ENCODE data around the gene MBNL2.

MBNL2 gene, protein sequence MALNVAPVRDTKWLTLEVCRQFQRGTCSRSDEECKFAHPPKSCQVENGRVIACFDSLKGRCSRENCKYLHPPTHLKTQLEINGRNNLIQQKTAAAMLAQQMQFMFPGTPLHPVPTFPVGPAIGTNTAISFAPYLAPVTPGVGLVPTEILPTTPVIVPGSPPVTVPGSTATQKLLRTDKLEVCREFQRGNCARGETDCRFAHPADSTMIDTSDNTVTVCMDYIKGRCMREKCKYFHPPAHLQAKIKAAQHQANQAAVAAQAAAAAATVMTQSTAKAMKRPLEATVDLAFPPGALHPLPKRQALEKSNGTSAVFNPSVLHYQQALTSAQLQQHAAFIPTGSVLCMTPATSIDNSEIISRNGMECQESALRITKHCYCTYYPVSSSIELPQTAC

DNA sequence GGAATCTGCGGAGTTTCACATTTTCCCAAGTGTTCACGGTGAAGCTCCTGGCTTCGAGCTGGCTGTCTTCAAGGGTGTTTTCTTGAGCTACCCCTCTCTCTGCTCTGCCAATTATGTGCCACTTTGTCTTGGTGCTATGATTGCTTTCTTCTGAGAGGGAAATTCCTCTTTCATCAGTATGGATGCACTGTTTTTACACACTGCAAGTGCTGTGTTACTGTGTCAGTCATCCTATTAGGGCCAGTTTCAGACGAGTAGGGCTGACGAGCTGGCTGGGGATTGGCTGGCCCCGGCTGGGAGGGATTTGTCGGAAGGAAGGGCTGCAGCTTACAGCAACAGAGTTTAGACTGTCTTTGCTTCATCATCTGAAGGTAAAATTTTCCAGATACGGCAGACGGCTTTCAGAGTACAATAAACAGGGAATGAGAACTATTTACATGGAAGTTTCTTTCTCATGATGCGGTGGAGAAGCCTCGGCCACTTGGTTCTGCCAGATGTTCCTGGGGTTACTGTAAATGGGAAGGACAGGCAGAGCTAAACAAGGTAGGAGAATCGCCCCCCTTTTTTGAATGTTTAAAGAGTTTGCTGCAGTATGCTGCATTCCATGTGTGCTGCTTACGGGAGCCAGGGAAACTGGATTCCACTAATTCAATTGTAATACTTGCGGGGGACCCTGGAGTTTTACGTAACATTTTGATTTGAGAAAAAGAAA lies at the start of gene MBNL2:
Gene MBNL2, plus strand, starts transcription at position 345 of the 712 bp plus-strand sequence. CDS start 53,903 bp downstream, outside the sequence.
- peak; percentile 53 to 75 (median 70) for DNase-seq (ENCODE audit: low read depth in 4 of 4, low spot score in 1 of 4)

DNA sequence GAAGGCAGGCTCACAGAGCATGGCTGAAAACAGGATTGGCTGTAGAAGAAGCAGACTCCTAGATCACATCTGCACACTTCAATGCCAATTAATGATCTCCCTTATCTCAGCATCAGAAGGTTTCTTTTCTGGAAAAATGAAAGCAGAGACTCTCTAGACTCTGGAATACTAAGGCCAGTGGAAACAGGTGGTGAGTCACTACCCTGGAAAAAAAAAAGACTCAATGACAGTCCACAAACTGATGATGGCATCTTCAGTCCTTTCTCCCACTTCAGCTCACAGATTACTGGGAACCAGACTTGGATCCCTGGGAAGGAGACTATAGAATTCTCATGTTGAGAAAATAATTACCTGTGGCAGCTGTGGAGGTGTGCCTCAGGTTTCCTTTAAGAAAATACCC lies 47.5 kb upstream of the MBNL2 start:
- no peak for DNase-seq (ENCODE audit: low read depth in 4 of 4, low spot score in 1 of 4)

DNA sequence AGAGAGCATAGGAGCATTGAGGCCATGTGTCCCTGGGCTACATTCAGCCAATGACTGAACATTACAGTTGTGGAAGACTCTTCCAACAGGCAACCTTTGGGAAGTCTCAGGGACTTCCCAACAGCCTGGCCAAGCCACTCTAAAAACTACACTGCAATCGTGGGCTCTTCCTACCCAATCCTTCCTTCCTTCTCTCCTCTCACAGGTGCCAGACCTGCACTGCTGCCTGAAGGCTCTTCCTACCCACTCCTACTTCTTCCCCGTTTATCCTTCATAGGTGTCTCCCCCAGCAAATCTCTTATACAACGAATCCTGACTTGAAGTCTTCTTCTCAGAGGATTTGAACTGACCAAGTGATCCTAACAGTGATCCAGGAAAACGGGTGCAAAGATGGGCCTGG lies 47.1 kb upstream of the MBNL2 start:
- no peak for DNase-seq (ENCODE audit: low read depth in 4 of 4, low spot score in 1 of 4)

DNA sequence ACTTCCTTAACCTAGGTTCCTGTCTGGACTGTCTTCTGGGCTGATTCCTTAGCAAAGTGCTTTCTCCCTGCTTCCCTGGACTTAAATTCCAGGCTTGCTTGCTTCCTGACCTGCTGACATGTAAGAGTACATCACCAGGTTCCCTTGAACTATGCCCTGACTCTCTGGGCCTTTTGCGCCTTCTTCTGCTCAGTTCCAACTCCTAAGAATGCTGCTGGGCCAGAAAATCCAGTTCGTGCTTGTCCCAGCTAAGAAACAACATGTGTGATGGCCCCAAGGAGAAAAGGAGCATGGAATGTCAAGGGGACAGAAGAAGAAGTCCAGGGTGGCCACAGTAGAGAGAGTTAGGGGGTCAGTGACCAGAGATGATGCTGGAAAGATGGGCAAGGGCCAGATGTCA lies 42.6 kb upstream of the MBNL2 start:
- DNase-seq (ENCODE audit: low read depth in 4 of 4, low spot score in 1 of 4): no peak

DNA sequence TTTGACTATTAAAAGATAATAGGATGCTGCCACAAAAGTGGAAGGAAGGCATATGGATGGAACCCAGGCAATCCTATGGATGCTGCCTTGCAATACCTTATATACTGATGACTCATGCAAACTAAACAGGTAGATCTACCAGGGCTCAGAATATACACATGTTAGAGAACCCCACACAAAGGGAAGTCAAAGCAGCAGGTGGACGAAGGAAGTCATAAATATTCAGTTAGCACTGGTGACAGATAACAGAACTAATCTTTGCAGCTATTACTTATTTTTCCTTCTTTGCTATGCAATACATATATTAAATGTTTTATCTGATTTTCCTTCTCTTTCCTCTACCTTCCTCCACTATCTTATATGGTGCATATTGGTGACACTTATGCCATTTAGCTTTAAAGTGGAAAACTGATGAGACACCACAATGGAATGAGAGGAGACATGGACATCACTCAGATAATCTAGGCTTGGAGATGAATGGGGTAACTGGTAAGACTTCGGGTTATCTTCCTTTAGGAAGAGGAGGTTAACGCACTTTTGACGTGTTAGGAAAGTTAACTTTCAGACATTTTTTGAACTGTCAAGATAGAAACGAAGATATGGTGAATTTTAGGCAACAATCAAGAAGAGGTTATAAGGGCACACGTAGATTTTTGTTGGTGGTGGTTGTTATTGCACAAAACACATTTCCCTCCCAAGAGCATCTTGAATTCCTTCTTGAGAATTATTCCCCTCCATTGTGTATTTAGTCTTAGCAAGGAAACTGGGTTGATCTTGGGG lies 39.8 kb upstream of the MBNL2 start:
- no peak for DNase-seq (ENCODE audit: low read depth in 4 of 4, low spot score in 1 of 4)

DNA sequence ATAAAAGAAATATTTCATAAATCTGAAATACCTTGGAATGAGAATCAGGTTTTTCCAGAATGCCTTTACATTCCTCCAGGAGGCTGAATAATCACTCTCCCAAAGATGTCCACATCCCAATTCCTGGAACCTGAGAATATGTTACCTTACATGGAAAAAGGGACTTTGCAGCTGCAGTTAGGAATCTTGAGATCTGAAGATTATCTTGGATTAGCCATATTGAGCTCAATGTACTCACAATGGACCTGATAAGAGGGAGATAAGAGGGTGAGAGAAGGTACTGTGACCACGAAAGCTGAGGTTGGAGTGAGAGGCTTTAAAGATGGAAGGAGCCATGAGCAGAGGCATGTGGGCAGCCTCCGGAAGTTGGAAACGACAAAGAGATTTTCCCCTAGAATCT lies 36.8 kb upstream of the MBNL2 start:
- no peak for DNase-seq (ENCODE audit: low read depth in 4 of 4, low spot score in 1 of 4)

DNA sequence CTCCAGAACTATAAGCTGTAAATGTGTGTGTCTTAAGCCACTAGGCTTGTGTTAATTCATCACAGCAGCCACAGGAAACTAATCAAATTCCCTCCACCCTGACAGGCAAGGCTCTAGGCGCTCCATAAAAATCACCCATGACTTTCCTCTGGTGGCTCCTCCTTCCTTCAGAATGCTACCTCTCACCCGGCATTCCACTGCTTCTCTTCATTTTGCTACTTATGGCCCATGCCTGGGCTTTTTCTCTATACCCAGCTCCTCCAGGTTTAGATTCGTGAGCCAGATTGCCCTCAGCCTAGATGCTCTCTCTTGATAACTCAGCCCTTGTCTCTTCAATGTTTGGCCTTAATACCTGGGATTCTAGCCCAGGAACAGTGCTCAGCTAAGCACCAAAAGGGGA lies 36.4 kb upstream of the MBNL2 start:
- no peak for DNase-seq (ENCODE audit: low read depth in 4 of 4, low spot score in 1 of 4)

DNA sequence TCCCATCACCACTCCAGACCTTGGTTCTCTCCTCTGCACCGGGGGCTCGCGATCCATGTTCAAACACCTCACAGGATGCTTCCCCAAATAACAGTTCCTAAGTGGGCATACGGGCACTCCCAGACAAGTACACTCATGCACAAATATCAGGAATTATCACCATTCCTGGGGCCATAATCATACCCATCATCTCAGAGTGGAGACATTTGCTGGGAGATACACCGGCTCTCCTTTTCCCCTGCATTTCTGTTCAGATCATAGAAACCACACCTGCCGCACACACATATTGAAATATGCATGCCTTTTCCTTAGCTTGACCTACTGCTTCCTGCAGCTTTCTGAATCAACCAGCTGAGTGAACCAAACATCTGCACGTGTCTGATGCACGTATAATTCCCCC lies 33.9 kb upstream of the MBNL2 start:
- no peak for DNase-seq (ENCODE audit: low read depth in 4 of 4, low spot score in 1 of 4)

DNA sequence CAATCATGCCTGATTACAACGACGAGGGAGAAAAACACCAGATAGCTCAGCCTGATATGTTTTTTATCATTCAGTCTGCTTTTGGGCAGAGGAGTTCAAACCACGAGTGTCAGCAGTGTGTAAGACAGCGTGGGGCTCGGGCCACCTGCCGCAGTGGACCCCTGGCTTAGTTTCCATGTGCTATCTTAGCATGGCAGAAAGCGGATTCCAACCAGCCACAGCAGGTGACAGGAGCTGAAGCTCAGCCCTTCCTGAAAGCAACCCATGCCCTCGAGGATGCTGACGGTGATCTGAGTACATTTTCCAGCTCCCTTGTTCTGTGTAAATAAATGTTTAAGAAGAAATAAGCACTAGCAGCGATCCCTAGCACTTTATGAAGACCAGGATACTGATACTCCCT lies 32.2 kb upstream of the MBNL2 start:
- no peak for DNase-seq (ENCODE audit: low read depth in 4 of 4, low spot score in 1 of 4)

DNA sequence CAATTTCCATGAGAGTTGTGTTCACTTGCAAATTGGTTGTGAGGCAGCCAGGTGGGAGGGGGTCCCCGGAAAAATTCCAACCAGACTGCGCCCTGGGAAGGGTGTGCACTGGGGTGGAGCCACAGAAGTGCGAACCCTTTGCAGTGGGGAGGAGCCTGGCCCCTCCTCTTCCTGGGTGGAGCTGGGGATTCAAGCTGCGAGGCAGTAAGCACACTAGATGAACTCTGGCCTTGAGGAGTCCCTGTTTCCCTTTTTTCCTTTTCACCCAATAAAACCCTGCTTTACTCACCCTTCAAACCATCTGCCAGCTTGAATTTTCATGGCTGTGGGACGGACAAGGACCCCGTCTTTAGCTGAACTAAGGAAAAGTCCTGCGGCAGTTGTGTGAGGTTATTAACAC lies 31.0 kb upstream of the MBNL2 start:
- DNase-seq (ENCODE audit: low read depth in 4 of 4, low spot score in 1 of 4): no peak

DNA sequence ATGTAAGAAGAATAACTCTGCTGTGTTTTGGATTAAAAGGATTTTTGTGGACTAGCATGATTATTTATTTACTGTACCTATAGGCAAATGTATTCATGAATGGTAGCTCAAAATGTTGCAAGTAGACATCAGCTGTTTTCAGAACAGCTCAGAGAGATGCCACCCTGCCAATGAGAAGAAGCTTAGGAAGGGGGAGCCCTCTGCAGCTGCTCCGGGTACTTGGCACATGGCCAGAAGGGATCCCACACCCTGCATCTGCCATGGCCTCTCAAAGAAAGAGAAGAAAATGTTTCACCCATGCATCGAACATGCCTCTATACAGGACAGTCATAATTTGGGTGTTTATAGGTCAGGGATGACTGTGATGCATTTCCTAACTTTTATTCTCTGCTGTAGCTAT lies 30.5 kb upstream of the MBNL2 start:
- no peak for DNase-seq (ENCODE audit: low read depth in 4 of 4, low spot score in 1 of 4)

DNA sequence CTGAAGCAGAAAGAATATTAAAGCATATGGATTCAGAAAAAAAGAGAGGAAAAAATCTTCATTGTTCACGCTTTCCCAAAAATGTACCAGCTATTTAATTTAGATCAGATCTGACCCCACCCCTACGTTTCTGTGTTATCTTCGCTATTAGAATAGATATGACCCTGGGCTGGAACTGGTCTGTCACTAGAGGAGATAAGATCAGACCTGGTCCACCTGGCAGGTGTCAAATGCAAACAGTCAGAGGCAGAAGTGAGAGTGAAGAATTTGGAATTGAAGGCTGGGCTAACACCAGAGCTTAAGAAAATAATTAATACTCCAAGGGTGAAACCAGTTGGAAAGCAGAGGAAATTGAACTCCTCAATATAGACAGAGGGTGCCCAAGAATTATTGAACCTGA lies 30.0 kb upstream of the MBNL2 start:
- no peak for DNase-seq (ENCODE audit: low read depth in 4 of 4, low spot score in 1 of 4)

DNA sequence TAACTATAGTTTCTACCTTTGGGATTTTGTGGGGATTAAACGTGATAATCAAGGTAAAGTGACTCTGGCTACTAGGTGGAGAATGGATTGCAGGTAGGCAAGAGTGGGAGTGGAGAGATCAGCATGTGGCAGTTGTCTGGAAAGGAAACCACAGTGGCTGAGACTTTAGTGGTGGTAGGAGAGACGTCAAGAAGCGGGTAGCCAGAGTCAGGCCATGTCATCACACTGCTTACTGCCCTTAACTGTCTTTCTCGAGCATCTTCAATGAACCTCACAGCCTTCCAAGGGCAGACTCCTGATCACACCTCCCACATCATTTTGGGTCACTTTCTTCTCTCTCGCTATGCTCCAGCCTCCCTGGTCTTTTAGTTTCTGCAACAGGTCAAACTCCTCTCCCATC lies 28.6 kb upstream of the MBNL2 start:
- DNase-seq (ENCODE audit: low read depth in 4 of 4, low spot score in 1 of 4): no peak

DNA sequence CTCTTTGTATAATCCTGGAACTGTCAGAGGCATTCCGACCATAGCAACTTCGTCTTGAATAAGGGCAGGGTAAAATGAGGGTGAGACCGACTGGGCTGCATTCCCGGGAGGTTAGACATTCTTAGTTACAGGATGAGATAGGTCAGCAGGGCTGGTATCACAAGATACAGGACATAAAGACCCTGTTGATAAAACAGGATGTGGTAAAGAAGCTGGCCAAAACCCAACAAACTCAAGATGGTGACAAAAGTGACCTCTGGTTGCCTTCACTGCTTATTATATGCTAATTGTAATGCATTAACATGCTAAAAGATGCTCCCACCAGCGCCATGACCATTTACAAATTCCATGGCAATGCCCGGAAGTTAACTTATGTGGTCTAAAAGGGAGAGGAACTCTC lies 27.7 kb upstream of the MBNL2 start:
- DNase-seq (ENCODE audit: low read depth in 4 of 4, low spot score in 1 of 4): no peak

DNA sequence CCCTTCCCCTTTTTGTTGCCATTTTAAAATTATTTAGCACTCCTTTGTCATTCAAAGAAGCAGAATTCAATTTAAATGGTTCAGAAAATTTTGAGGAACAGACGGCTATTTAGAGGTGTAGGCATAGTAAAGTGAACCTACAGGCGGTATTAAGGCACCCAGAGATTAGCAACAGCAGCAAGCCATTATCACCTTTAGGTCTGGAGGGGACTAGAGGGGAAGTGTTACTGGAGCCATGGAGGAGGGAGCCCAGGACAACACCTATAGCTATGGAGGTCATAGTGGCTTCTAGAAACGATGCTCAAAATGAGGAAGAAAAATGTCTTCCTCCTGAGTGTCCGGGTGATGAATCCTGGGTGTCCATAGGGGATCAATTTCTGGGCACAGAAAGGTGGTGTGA lies 25.8 kb upstream of the MBNL2 start:
- no peak for DNase-seq (ENCODE audit: low read depth in 4 of 4, low spot score in 1 of 4)

DNA sequence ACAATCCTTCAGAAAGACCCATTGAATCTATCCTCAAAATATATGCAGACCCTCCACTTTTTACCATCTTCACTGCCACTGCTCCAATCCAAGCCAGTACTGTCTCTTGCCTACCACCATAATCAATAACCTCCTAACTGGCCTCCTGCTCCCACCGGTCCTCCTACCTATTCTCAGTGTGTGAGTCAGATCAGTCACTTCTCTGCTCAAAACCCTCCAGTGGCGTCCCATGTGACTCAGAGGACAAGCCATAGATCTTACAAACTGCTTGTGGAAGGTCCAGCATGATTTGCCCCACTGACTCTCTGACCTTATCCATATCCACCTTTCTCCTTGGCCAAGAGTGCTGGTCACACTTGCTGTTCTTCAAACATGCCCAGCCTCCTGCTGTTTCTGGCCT lies 23.4 kb upstream of the MBNL2 start:
- no peak for DNase-seq (ENCODE audit: low read depth in 4 of 4, low spot score in 1 of 4)

DNA sequence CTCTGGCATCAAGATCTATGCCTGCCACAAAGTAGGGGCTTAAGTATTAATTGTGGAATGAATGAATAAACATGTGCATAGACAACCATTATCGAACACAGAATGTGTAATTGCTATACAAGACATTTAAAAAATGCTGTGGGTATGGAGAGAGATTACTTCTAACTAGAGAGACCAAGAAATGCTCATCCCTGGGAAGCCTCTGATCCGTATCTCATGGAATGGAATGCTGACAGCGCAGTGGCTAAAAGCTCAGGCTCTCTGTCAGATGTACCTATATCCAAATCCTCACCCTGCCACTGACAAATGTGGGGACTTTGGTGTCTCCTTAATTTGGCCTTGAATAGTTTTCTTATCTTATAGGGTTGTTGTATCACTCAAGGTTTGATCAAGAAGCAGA lies 22.7 kb upstream of the MBNL2 start:
- DNase-seq (ENCODE audit: low read depth in 4 of 4, low spot score in 1 of 4): no peak

DNA sequence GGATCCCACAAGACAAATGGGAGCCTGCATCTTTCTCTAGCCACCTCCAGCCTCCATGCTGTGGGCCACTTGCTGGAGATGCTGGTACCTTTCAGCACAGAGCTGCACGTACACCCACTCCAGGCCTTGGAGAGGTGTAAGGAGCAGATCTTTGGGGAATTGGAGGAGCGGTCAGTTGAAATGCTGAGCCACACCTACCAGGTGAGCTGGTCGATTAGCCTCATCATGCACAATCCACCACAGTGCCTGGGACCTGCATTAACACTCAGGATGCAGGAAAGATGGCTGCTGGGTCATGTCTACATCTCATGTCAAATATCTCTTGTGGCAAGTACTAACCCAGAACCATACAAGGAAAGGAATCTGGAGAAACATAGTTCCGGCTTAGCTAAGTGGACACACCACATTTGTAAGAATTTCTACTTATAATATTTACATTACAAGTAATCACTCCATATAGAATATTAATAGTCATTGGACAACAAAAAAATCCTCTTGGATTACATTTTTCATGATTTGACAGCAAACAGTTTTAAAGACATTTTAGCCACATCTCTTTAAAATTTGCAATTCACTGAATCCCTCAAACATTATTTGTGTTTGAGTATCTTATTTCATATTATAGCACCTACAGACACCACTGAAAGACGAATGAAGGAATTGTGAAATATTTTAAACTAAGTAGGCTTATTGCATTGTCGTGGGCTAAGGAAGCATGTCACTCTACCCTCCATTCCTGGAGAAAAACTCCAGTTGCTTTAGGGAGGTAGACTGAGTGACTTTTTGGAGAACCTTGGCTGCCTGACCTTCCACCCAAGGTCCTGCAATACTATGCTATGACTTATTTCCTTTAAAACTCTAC lies 21.8 kb upstream of the MBNL2 start:
- no peak for DNase-seq (ENCODE audit: low read depth in 4 of 4, low spot score in 1 of 4)

DNA sequence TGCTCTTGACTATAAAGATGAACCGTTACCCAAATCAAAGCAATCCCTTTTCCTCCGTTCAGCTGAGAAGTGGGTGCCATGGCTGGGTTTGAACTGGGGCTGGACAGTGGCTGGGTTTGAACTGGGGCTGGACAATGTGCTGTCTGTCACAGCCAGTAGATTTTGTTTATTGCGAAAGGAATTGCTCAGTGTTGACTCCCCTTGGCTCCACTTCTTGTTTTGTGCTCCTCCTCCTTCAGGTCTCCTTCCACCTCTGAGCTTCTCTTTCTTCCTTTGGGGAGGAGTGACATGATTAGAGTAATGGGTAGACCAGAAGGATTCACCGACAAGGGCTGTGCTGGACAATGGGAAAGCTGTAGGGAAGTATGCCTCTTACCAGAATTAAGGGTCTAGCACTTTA lies 19.4 kb upstream of the MBNL2 start:
- DNase-seq (ENCODE audit: low read depth in 4 of 4, low spot score in 1 of 4): no peak

DNA sequence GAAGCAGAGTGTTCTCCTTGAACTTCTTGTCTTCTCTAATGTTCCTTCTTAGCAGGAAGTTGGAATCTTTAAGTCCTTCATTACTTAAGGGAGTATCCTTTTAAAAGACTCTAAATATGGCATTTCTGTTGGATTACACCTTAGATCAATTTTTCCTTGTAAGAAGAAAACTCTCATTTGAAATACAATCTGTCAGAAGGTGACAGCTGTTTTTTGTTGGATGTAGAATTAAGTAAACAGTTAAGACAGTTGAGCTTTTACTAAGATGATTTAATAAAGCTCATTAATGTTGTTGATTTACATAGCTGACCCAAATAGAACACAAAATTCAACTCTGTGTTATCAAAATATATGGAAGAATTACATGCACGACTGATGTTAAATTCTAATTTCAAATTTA lies 16.7 kb upstream of the MBNL2 start:
- no peak for DNase-seq (ENCODE audit: low read depth in 4 of 4, low spot score in 1 of 4)

DNA sequence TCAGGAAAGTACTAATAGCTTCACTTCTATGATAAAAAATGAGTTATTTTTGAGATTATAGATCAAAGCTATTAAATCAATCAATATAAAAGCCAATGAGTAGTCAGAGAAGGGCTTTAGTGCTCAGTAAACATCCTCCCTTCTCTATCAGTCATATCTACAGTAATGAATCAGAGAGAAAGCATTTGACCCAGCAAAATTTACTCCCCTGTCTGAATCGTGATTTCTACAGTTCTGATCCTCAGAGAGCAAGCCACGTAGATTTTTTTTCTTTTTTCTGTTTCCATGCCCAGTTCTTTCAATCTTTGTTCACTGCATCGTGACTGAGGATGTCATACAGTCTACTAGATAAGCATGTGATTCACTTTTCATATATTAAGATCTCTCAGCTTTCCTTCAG lies 16.2 kb upstream of the MBNL2 start:
- no peak for DNase-seq (ENCODE audit: low read depth in 4 of 4, low spot score in 1 of 4)

Data from stimulated activated CD4-positive, alpha-beta T cell treated with anti-CD3 and anti-CD28 coated beads, Interleukin-1b, Interleukin-23, amount 100 ng/mL, for 24 hours (primary cell).